GM18858 (cell line): Measurements from ENCODE around the gene ADPRS.

ENCODE experiments used
- ATAC-seq: cut with Tn5 transposase; IDR thresholded peaks from one replicate; pipeline ENCODE4 v1.9.1; 2021; ENCODE audit not compliant: unreplicated experiment

ADPRS gene

DNA sequence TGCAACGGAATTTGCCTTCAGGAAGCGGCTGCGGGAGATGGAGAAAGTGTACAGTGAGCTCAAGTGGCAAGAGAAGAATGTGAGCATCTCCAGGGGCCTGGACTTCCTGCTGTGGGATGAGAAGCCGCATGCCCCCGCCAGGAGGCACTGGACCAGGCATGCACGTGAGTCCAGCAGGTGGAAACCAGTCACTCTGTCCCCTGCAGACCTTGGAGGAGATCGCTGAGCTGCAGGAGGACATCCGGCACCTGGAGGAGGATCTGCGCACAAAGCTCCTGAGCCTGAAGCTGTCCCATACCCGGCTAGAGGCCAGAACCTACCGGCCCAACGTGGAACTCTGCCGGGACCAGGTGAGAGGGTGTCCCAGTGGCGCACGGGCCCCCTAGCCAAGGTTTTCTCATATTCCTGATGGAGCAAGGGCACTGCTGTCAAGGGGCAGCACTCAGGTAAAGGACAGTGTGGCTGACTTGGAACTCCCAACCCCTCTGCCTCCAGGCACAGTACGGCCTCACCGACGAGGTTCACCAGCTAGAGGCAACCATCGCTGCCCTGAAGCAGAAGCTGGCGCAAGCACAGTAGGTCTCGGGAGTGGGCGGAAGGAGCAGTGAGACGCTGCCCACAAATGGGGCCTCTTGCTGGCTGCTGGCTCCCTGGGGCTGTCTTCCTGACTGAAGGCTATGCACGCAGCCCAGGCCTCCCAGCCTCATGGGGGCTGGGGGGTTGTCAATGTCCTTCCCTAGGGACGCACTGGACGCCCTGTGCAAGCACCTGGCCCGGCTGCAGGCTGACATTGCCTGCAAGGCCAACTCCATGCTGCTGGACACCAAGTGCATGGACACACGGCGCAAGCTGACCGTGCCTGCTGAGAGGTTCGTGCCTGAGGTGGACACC lies 1.2 kb upstream of the ADPRS start:
- ATAC-seq: no peak

- no peak for ATAC-seq
These were observed 471 bp upstream of the ADPRS start for GRCh38 chr1:36088265-36088576.

- ATAC-seq: no peak
These were observed 865 bp downstream of the ADPRS start for GRCh38 chr1:36089393-36090121.

DNA sequence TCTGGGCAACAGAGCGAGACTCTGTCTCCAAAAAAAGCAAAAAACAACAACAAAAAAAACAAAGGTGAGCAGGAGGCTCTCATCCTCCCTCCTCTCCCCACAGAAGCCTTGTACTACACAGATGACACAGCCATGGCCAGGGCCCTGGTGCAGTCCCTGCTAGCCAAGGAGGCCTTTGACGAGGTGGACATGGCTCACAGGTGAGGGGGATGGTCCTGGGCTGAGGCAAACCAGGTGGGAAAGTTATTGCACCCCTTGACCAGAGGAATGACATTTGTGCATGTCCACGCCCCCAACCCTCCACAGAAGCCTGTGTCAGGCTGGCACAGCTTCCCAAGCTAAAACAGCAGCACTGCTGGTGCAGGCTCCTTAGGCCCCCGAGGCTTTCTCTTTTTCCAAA lies 2.4 kb downstream of the ADPRS start:
- no peak for ATAC-seq

DNA sequence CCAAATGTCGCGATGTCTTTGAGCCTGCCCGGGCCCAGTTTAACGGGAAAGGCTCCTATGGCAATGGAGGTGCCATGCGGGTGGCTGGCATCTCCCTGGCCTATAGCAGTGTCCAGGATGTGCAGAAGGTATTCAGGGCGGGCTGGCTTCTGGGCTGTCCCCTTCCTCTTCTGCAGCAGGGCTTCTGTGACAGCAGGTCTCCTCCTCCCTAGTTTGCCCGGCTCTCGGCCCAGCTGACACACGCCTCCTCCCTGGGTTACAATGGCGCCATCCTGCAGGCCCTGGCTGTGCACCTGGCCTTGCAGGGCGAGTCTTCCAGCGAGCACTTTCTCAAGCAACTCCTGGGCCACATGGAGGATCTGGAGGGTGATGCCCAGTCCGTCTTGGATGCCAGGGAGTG lies 3.0 kb downstream of the ADPRS start:
- no peak for ATAC-seq

- ATAC-seq: no peak
These were observed 3.6 kb downstream of the ADPRS start for GRCh38 chr1:36092166-36092797.

GRCh38 chr1:36092798-36093185 lies 4.1 kb downstream of the ADPRS start:
- ATAC-seq: no peak

DNA sequence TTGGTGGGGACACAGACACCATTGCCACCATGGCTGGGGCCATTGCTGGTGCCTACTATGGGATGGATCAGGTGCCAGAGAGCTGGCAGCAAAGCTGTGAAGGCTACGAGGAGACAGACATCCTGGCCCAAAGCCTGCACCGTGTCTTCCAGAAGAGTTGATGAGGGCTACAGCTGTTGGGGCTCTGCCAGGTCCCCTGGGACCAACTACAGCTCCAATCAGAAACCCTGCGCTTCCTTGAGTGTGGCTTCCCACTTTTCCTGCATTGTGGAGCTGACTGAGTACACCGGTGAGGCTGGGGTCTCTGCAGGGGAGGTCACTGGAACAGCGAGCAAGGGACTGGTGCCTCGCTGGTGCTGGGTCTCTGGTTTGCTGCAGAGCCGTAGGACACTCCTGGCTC lies 4.5 kb downstream of the ADPRS start:
- ATAC-seq: no peak

GRCh38 chr1:36093929-36094328 lies 5.2 kb downstream of the ADPRS start:
- no peak for ATAC-seq

- no peak for ATAC-seq
These were observed 5.9 kb downstream of the ADPRS start for GRCh38 chr1:36094621-36095061.

DNA sequence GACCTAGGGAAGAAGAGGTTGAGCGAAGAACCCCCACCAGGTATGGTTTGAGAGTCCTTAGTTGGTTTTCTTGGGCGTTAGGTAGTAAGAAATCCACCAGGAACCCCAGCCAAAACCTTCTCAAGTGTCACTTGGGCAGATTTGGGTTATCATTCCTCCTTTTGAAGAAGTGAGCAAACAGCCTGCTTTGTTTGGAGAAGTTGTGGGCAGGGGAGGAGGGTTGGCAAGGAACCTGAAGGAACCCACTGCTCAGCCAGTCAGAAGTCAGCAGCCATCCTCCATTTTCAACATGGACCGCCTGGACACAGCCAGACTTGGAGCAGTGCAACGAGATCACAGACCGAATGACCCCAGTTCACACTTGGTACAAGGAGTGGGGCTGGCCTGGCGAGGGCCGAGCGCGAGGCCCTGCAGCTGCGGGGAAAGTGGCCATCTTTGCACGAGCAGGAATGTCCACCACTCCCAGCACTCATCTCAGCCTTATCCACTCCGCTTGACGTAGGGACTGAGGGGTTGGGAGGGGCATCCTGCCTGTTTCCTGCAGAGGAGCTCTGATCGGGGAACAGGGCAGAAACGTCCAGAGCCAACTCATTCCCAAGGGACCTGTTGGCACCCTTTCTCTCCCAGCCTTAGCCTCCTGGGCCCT lies 7.2 kb downstream of the ADPRS start:
- ATAC-seq: no peak

DNA sequence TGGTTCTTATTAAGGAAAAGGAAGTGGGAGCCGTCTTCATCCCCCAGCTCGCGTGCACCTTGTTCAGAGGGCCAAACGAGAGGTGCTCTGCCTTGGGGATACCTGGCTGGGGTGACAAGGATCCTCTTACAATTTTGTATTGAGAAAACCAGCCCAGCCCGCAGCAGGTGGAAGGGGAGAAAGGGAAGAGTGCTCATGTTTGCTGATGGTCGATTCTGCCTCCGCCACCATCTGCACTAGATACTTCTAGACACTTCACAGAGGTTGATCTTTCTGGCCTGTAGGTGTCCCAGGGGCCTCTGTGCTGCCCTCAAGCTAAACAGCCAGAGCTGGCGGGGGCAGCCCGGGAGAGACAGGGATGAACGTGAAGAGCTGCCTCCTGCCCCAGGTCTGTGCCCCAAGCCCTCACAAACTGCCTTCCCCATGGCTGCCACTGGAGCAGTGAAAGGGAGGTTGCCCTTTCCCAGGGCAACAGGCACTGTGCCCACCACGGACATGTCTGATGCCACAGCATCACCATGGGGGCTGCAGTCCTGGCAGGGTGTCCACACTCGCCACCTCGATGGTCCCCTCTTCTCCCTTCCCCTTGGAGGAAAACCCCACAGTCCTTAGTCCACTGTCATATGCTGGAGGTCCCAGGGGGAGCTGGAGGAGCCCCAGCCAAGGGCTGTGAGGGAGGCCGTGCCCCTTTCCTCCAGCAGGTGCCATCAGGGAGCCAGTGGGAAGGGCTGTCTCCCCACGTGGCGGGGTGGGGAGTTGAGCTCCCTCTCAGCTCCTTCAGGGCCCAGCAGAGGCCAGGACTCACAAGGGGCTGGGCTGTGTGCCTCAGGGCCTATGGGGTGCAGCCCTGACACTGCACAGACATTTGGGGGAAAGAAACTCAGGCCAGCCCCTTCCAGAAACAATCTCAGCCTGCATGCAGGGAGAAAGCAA lies 8.1 kb downstream of the ADPRS start:
- ATAC-seq: no peak

GRCh38 chr1:36097693-36098585 lies 9.2 kb downstream of the ADPRS start:
- no peak for ATAC-seq

DNA sequence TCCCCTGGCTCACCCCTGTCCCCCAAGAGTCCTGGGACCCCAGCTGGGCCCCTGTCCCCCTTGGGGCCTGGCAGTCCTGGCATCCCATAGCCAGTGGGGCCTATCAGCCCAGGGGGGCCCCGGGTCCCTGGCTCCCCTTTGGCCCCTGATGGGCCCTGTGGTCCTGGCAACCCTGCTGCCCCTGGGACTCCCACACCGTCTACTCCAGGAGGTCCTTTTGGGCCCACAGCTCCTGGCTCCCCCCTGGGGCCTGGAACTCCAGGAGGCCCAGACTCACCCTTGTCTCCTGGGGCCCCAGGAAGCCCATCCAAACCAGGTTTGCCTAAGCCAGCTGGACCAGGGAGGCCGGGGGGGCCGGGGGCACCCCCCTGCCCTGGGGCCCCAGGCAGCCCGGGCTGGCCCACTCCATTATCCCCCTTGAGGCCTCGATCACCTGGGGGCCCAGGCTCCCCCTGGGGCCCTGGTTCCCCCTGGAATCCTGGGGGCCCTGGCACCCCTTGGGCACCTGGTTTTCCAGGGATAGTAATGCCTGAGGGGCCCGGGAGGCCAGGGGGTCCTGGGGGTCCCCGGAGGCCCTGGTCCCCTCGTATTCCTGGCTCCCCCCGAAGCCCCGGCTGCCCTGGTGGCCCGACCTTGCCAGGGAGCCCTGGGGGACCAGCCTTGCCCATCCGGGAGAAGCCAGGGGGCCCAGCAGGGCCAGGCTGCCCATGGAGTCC lies 10.1 kb downstream of the ADPRS start:
- ATAC-seq: no peak

DNA sequence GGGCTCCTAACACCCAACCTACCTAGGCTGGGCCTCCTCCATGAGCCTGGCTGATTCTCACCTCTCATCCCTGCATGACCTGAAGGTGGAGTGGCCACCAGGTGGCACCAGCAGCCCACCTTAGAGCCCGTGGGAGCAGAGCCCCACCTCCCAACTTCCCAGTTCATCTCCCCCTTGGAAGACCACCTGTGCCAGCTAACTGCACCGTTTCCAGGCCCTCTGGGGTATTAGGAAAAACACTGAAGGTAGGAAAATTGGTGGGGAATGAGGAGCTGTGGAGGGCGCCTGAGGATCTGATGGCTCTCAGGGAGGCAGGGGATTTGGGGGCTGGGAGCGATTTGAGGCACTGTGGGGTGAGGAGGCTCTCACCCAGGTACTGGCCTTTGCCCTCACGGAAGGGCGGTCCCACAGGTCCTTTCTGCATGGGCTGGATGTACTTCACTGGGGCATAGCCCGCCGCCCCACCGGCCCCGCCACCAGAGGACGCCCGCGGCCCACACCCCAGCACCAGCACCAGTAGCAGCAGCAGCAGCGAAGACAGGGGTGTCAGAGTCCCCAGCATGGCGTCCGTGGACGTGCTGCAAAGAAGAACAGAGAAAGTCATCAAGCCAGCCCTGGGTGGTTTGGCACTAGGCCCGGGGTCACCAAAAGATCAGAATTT lies 11.1 kb downstream of the ADPRS start:
- no peak for ATAC-seq

DNA sequence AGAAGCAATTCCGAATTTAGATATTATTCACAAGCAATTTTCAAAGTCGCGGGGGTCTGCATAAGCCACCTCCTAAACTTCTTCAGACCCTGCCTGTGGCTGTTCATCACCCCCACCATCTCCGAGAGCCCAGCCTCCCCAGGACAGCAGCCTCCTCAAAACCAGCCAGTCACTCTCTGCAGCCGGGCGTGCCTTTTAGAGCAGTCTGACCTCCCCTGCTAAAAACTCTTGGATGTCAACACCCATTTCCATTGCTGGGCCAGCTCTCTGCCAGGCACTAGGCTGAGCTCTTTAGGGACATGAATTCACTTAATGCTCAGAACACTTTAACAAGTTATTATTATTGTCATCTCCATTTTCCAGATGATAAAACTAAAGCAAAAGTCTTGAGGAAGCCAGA lies 11.7 kb downstream of the ADPRS start:
- ATAC-seq: no peak

GRCh38 chr1:36101546-36101945 lies 12.9 kb downstream of the ADPRS start:
- ATAC-seq: no peak

DNA sequence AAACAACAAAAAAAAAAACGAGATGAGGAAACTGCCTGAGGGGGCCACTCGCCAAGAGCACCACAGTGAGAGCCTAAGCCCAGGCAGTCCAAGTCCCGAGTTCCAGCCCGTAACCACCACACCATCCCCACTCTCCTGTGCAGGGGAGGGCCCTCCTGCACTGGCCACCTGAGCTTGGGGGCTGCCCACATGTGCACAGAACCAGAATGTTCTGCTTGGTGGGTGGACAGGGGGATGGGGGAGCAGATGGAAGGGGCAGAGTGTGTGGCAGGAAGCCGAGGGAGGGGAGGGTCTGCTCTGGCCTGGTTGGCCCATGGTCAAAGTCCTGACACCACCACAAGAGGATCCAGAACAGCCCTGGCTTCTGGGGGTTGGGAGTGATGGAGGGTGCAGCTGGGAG lies 17.6 kb downstream of the ADPRS start:
- no peak for ATAC-seq
